Activated CD4-positive, alpha-beta T cell treated with anti-CD3 and anti-CD28 coated beads, Interleukin-2, amount 50 U/mL, for 1 hour (primary cell): ENCODE measurements around the gene TYW5.

Experiments
- DNase-seq: peaks from one replicate; pipeline ENCODE4 v3.0.0-alpha.2; 2020

Gene TYW5

DNA sequence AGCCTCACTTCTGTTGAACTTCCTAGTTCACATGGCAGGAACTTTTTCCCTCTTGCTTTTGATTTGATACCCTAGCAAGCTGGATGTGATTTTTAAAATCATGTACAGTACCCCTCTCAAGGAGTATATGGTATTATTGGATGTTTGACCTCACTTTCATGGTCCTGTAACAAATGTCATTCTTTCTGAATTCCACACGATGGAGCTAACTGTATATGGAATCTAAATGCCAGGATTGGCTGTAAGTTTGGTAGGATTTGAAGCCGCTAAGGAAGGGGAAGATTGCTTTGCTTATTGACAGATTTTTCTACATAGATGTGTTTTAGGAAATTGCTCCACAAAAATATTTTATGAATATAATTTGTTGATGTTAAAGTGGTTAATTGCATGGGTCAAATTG is 18.4 kb upstream of the TYW5 start:
- no peak for DNase-seq

DNA sequence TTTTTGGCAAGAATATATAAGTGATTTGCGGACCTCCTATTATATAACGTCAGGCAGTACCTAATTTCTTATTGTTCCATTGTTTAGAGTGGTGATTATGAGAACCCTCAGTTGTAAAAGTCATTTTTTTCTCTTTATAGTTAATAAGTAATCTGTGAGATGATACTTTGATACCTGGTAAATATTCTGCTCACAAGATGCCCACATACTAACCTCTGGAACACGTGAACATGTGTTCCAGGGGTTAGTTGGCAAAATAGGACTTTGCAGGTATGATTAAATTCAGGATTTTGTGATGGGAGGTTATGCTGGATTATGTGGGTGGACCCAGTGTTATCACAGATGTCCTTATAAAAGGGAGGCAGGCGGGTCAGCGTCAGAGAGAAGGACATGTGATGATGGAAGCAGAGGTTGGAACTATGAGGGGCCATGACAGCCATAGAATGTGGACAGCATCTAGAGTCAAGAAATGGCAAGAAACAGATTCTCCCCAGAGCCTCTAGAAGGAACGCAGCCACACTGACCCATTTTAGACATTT is 16.9 kb upstream of the TYW5 start:
- no peak for DNase-seq

DNA sequence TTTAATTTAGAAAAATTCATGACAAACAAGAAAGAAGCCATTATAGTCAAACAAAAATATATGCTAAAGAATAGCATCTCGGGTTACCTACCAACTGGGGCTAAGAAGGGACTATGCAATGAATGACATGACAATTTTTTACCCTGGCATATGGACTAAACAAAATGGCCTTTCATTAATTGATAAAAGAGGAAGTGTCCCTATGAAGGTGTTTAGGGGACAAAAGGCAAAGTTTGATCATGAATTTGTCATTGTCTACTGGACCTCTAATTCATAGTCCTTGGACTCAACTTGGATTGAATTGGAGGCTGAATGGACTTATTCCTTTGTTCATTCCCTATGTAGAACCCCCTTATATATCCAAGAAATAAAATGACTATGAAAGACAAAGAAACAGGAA is 12.8 kb upstream of the TYW5 start:
- no peak for DNase-seq

DNA sequence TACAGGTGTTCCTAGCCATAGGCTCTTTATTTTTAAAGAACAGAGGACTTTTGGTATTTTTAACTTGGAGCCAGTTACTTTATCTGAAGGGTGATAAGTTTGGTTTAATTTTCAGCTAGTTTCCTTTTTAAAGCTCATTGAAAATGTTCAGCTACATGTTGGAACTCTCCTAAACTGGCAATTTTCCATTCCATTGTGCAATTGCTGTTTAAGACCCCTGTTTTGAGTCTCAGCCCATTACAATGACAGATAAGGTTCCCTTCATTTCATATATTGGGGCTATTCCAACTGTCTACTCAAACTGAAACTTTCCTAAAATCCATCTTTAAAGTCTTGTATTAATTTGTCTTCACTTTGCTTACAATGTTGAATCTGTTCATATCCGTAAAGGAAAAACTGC is 11.7 kb upstream of the TYW5 start:
- DNase-seq, result no peak

DNA sequence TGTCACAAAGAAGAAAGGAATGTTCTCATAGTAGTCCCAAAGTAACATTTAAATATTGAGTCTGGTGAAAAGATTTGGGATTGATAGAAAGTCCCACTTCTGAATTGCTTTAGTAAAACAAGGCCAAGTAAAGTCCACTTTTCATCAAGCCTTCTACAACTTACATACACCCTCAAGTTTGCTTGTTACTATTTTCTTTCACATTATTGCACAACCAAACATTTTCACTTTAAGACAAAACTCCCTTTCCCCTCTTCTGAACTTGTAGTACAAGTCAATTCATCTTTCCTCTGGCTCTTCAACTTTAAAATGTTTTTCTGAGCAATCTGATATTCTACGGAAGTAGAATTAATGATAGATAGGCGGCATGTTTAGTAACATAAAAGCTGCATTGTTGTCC is 11.1 kb upstream of the TYW5 start:
- no peak for DNase-seq

DNA sequence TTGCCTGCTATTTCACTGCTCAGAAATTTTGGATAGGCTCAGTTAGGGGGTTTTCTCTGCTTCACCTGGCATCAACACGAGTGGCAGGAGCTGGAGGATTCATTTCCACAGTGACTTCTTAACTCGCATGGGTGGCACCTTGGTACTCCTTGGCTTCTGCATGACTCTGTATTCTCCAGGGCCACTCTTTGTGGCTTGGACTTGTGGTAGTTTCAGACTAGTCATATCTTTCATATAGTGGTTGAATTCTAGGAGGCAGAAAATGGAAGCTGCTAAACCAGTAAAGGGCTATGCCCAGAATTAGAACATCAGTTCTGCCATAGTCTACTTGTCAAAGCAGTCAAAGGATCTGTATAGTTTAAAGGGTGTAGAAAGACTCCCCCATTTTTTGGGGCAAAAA is 6.9 kb upstream of the TYW5 start:
- no peak for DNase-seq

DNA sequence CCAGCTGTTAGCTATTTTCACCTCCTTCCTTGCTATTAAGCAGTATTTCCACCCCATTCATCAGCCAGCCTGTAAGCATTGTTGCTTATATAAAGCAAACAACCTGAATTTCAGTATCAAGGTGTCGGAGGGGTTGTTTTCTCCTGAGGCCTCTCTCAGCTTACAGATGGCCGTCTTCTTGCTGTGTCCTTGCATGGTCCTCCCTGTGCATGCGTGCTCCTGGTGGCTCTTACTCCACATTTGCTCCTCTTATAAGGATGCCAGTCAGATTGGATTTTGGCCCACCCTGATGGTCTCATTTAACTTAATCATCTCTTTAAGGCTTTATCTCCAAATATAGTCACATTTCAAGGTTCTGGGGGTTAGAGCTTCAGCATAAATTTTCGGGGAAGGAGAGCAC is 2.7 kb upstream of the TYW5 start:
- DNase-seq, result no peak

DNA sequence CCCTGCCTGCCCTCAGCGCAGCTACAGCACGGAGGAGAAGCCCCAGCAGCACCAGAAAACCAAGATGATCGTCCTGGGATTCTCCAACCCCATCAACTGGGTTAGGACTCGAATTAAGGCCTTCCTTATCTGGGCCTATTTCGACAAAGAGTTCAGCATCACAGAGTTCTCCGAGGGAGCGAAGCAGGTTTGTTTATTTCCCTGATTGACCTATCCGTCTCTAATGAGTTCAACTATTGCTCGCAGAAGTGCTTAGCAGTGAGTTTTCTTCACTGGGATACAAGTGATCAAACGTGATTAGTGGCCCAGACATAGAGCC is 730 bp upstream of the TYW5 start:
- DNase-seq, result no peak

DNA sequence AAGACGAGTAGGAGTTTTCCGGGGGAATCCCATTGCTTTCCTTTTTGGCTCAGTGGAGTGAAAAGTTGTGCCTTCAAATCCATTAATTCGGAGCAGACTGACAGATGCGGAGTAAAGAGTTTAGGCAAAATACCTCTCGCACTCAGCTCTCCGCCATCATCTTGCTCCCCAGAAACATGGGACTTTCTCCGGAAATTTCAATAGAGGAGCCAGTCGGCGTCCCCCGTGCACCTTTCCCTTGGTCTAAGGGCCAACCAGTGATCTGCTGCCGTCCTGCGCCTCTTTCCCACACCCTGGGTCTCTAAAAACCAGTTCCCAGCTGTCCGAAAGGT is 318 bp downstream of the TYW5 start:
- DNase-seq, result no peak

DNA sequence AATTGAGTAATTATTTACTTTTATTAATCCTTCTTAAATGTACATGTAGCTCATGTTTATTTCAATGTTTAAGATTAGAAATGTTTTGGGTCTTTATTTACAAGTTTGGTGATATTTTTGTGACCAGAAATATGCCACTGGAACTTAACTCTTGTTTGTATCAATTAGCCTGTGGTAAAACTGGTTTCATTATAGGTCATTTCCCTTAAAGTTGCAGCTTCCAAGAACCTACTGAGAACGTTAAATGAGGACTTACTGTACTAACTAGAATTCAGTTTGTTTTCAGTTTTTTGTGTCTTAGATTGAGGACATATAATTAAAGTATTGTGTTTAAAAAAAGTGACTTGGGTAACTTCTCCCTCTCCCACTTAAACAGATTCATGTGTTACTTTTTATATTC is 4.3 kb downstream of the TYW5 start:
- DNase-seq, result no peak

DNA sequence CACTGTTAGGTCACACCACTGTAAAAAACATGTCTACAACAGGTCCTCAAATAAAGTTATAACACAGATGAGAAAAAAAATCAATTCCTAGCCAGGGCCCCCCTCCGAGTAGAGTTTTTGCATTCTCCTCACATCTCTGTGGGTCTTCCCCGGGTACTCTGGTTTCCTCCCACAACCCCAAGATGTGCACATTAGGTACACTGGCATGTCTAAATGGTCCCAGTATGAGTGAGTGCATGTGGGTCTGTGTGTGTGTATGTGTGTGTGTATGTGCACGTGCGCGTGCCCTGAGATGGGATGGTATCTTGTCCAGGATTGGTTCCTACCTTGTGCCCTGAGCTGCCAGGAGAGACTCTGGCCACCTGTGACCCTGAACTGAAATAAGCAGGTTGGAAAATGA is 4.9 kb downstream of the TYW5 start:
- DNase-seq, result no peak

DNA sequence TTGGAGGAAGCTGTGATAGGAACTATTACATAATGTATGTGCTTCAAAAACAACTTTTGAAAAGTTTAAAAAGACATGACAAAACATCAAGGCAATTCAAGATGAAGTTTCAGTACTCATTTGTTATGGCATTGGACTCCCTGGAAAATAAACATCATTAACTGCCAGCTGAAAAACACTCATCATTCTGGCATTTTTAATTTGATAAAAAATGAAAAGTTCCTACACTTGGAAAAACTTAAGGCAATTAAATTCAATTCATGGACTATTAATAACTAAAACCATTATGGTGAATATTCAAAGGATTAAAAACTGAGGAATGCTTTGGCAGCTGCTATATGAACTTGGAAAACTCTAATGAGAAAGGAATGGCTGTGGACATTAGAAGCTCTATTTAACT is 8.5 kb downstream of the TYW5 start:
- DNase-seq, result no peak

DNA sequence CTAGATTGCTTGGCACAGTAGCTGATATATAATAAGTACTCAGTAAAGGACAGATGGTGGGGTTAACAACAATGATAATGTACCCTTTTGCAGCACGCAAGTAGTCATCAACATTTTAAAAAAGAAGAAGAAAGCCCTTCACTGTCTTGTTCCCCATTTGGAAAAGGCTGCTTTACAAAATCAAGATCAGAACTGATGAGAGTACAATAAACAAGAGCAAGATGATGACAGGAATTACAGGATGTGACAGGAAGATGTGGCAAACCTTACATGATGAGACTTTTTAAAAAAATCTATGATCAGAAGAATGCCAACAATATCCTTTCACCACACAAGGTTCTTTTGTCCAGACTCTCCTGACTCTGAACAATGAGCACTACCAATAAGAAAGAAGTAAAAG is 9.1 kb downstream of the TYW5 start:
- DNase-seq, result no peak

DNA sequence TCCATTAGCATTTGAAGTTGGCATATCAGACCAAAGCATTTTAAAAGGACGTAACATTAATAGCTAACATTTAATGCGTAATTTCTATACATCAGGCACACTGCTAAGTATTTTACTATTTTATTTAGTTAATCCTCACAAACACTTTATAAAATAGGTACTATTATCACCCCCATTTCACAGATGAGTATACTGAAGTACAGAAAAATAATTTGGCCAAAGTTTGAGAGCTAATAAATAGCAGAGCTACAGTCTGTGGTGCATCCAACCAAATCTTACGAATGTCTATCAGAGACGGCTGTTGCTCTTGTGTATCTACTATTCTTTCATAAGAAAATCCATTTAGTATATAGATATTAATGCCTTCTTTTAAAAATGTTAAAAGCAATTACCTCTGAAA is 11.9 kb downstream of the TYW5 start:
- DNase-seq, result no peak

DNA sequence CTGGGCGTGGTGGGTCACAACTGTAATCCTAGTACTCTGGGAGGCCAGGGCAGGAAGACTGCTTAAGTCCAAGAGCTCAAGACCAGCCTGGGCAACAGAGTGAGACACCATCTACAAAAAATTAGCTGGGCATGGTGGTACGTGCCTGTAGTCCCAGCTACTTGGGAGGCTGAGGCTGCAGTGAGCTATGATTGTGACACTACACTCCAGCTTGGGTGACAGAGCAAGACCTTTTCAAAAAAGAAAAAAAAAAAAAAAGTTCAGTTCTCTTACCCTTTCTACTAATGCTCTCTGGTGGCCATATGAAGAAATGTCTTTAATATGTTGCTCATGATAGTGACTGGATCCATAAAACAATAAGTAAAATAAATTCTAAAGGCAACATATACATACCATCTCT is 14.9 kb downstream of the TYW5 start:
- DNase-seq, result no peak

DNA sequence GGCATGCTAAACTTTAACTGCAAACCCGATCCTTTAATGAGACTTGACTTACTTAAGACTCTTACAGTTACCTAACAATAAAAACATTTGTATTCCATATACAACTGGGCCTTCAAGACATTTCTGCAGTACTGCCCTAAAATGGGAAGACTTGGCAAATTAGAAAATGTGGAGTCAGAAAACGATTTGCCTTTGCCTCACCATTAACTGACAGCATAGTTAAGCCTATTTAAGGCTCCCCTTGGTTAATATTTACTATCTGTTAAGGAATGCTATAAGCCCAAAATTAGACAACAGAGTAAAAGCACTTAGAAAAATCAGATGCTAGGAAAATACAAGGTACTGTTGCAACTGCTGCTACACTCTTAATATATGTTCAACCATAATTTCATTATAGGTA is 18.7 kb downstream of the TYW5 start:
- DNase-seq, result no peak

DNA sequence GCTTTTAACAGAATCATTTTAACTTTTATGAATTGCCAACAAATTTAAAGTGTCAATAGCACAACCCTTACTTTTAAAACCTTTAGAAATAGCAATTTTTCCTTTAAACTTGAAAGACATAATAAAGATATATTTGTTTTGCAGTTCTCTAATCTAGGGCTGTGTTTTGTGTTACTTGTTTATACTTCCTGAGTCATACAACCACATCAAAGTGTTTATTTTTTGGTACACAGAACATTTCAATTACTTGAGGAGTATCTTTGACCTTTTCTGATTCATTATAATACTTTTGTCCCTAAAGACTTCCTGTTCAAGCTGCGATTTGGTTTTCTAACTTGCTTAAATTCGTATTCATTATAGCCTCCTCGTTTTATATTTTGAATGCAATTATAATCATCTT is 21.8 kb downstream of the TYW5 start:
- no peak for DNase-seq

DNA sequence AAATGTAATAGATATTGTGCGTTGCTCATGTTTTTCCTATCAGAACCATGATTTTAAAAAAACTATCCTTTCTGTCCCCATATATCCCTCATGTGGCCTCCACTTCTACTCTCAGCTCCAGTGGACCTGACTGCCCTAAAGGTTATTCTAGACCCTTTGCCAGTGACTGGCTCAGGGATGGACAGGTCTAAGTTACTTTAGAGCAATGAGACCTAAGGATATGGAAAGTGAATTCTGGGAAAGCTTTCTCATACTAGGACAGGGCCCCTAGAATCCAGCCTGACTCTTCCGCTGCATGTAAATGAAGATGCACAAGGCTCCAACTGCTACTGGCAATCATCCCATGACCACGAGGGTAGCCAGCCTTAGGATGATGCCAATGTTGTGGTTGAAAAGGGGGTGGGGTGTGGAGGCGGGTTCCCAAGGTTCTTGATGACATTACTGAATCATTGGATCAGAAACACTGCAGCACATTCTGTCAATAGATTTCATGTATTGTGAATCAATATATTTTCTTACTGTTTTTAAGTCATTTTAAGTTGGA is 22.9 kb downstream of the TYW5 start:
- DNase-seq, result no peak

DNA sequence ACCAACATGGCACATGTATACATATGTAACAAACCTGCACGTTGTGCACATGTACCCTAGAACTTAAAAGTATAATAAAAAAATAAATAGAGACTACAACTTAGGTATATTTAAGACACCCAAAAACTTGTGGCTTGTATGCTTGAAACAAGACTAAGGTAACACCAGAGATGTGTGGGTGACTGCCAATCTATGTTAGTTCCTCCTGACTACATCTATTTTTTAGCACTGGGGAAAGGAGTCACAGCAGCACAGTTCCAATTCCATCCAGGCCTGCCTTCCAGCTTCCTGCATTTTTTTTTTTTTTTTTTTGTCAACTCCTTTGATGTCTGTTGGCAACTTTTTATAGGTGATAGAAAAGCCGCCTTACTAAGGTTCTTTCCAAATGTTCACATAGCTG is 26.0 kb downstream of the TYW5 start:
- no peak for DNase-seq

DNA sequence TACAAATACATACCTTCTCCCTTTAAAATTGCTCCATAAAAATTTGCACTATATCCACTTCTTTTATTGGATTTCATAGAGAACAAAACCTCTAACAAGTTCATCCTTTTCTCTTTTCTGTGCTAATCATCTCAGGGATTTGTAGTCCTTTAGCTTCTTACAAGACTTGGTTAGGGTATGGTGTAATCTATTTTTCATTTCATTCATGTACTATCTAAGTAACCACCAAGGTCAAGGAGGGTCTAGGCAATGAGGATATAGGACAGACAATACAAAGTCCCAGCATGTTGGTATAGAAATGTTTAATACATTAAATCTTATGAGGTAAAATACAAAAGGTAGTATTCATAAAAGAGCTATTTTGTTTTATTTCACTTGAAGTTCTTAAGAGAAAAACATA is 26.7 kb downstream of the TYW5 start:
- DNase-seq, result no peak

DNA sequence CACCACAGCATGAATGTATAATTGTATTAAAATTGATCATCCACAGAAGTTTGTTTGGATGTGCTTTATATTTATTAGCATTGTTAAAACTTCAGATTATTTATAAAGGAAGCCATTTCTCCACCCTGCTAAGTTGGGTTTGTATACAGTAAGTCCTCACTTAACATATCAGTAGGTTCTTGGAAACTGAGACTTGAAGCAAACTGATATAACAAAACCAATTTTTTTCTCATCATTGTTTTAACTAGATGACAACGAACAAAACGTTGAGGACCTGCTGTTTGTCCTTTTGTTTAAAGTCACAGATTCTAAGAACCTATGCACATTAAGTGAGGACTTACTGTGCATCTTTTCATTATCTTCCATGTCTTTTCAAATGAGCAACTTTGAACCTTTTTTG is 27.1 kb downstream of the TYW5 start:
- no peak for DNase-seq

DNA sequence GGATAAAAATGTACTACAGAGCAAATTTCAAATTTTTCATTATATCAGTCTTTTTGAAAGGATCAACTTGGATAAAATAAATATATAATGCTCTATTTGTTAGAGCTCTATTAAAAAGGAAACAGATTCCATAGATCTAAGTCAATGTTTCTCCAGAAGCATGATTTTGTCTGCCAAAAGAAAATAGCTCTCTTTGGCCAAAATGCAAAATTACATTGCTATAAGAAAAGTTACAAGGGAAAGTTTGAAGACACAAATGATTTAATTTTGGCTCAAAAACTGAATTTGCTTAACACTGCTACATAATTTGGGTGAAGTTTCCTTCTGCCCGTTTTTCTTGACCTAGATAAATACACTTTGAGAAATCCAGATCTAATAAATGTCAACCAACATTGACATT is 28.5 kb downstream of the TYW5 start:
- no peak for DNase-seq

DNA sequence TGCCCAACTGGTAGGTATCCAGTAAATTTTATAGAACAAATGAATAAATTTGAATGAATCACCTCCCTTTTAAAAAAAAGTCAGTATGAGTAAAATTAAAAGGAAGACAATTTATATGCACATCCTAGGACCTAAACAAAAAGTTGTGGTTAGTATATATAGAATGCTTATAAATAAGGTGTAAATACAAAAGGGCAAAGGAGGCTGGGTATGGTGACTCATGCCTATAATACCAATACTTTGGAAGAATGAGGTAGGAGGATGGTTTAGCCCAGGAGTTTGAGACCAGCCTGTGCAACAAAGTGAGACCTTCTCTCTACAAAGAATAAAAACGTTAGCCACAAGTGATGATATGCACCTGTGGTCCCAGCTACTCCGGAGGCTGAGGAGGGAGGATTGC is 31.4 kb downstream of the TYW5 start:
- no peak for DNase-seq

DNA sequence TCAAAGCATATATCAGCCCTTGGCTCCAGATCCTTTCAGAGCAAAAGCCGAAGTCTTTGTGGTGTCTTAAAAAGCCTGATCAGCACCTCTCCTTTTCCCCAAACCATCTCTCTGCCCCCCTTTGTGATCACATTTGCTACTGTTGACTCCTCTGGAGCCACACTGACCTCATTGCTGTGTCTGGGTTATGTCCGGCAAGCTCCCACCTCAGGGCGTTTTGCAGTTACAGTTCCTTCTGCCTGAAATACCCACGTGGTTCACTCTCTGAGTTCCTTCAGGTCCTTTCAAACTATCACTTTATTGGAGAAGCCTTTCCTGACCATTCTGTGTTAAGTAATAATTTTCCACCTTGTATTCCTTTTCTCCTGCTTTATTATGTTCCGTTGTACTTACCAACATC is 32.4 kb downstream of the TYW5 start:
- no peak for DNase-seq

DNA sequence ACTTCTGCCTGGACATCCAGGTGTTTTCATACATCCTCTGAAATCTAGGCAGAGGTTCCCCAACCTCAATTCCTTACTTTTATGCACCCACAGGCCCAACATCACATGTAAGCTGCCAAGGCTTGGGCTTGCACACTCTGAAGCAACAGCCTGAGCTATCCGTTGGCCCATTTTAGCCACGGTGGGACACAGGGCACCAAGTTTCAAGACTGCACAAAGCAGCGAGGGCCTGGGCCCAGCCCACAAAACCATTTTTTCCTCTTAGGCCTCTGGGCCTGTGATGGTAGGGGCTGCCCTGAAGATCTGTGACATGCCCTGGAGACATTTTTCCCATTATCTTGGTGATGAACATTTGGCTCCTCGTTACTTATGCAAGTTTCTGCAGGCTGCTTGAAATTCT is 38.3 kb downstream of the TYW5 start:
- no peak for DNase-seq

DNA sequence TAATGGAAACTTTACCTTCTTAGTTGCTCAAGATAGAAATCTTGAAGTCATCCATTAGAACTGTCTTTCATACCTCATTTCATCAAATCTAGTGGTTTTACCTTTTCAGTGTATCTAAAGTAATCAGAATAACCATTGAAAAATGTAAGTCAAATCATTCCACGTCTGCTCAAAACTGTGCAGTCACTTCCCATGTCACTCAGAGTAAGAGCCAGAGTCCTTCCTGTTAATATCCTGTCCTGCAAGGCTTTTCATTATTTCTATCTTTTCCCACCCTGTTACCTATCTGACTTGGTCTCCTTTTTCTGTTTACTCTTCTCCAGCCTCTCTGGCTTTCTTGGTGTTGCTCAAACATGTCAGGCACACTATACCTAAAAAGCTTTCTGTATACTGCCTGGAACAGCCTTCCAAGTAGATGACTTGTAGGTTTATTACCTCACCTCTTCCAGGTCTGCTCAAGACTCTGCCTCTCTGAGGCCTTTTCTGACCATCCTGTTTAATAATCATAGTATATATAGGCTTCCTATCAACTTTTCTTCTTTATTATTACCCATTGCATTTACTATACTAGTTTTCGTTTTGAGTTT is 40.8 kb downstream of the TYW5 start:
- no peak for DNase-seq
